ENCODE results near the gene MMP24OS.

The MMP24OS gene

GRCh38 chr20:35294293-35294685, 16.4 kb upstream of the MMP24OS start:
- intact Hi-C loops (cut with DNase I): no loop called here
- no peak for DNase-seq

- intact Hi-C loops (cut with DNase I): no loop called here
- no peak for DNase-seq
Measured at GRCh38 chr20:35293303-35294292, 15.7 kb upstream of the MMP24OS start.

- DNase-seq: no peak
- intact Hi-C loops (cut with DNase I): no loop called here
Measured at GRCh38 chr20:35292504-35293285, 14.8 kb upstream of the MMP24OS start.

- intact Hi-C loops (cut with DNase I): no loop called here
- no peak for DNase-seq
Measured at GRCh38 chr20:35291654-35292503, 14.0 kb upstream of the MMP24OS start, which contains the start of gene FAM83C. Gene FAM83C (minus strand): TSS chr20:35292425. CDS start chr20:35292304, 121 bp downstream.

- intact Hi-C loops (cut with DNase I): no loop called here
- no peak for DNase-seq
Measured at GRCh38 chr20:35290887-35291417, 13.0 kb upstream of the MMP24OS start.

GRCh38 chr20:35290186-35290886, 12.4 kb upstream of the MMP24OS start:
- no peak for DNase-seq

GRCh38 chr20:35288325-35289060, 10.6 kb upstream of the MMP24OS start:
- DNase-seq: no peak
- intact Hi-C loops (cut with DNase I): no loop called here

More at GRCh38 chr20:35290186-35290886, 12.4 kb upstream of the MMP24OS start:
- intact Hi-C loops (cut with DNase I): no loop called here

- DNase-seq: no peak
- intact Hi-C loops (cut with DNase I): no loop called here
Measured at GRCh38 chr20:35287509-35288324, 9.8 kb upstream of the MMP24OS start.

- DNase-seq: no peak
- intact Hi-C loops (cut with DNase I): no loop called here
Measured at GRCh38 chr20:35286899-35287508, 9.1 kb upstream of the MMP24OS start.

- no peak for DNase-seq
- intact Hi-C loops (cut with DNase I): no loop called here
Measured at GRCh38 chr20:35286077-35286898, 8.4 kb upstream of the MMP24OS start.

- no peak for DNase-seq
- intact Hi-C loops (cut with DNase I): no loop called here
Measured at GRCh38 chr20:35285806-35286076, 7.8 kb upstream of the MMP24OS start.

- DNase-seq: no peak
- intact Hi-C loops (cut with DNase I): no loop called here
Measured at GRCh38 chr20:35284992-35285805, 7.3 kb upstream of the MMP24OS start.

- intact Hi-C loops (cut with DNase I): no loop called here
Measured at GRCh38 chr20:35284267-35284991, 6.5 kb upstream of the MMP24OS start, which contains the start of gene EIF6. Gene EIF6 (minus strand): TSS chr20:35284772. CDS start chr20:35284487, 285 bp downstream.

More at GRCh38 chr20:35284267-35284991, 6.5 kb upstream of the MMP24OS start, which contains the start of gene EIF6:
- DNase-seq: peak; percentile 46 to 93 (median 79)

All from head of caudate nucleus (tissue), 42 donors.